CD1c-positive myeloid dendritic cell (primary cell): ENCODE results near the gene PDK3.

Source experiments
- DNase-seq: peaks from one replicate; pipeline ENCODE4 v3.0.0-alpha.2; 2016; ENCODE audit errors: extremely low spot score

Gene PDK3

DNA sequence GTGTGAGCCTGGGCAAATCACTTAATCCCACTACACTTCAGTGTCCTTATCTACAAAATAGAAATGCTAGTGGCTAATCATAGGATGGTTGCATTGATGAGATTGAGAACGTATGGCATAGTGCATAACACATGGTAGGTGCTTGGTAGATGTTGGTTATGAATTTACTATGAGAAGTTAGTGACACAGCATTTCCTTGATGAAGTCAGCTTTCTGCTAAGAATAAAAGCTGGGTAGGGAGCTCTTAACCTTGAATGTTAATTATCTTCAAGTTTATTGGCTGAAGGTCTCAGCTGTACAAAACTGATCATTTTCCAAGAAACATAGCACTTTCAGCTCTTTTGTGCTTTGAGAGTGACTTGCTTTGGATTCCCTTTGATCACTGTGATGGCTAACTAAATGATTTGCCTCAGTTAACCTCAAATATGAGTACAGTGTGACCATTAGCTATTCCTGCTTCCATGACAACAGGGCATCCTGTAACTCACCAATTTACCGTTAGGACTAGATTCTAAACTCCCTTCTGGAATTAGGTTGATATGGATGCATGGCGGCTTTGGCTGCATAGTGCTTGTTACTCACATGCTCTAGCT, 17.8 kb downstream of the PDK3 start:
- no peak for DNase-seq

DNA sequence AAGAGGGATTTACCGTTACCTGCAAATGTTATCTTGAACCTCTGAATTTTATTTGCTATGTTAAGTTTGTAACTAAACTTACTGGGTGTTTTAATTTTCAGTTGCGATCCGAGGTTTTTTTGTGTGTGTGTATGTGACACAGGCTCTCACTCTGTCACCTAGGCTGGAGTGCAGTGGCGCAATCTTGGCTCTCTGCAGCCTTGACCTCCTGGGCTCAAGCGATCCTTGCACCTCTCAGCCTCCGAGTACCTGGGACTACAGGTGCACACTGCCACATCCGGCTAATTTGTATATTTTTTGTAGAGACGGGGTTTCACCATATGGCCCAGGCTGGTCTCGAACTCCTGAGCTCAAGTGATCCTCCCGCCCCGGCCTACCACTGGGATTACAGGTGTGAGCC, 18.5 kb downstream of the PDK3 start:
- no peak for DNase-seq

DNA sequence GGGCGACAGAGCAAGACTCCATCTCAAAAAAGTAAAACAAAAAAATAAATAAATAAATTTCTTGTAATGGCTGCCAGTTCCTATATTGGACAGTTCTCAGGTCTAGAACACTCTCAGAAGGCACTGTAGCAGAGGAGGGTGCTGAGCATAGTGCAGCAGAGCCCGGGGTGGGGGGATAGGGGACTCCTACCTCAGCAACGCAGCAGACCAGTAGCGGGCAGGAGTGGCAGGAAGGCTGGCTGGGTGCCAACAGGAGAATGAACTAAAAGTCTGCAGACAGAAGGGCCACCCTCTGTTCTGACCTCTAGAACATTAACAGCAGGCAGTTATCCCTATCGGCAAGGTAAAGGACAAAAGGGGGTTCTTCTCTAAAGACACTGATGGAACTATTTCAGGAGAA, 20.2 kb downstream of the PDK3 start:
- DNase-seq, result no peak

DNA sequence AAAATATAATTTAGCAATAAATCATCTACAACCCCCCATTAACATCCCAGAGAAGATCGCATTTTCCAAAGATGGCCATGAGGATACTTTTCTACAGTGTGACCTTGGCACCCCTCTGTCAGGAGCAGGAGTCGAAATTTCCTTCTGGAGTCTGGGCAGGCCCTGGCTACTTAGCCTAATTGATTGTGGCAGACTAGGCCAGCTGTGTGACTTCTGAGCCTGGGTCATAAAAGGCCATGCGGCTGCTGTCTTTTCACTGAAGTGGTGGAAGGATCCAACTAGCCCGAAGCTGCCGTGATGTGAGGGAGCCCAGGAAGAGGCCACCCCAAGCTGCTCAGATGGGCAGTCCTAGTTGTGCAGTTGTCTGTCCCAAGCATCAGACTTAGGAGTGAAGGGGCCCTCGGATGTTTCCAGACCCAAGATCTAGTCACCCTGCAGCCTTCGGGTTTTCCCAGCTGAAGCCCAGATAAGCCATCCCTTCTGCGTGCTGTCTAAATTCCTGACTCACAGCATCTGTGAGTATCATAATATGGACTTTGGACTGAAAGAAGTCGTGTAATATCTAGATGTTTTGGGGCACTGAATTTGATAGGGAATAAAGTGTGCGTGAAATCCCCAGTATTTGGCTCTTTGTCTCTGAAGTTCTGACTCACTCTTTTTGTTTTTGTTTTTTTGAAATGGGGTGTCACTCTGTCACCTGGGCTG, 21.0 kb downstream of the PDK3 start:
- DNase-seq, result no peak

DNA sequence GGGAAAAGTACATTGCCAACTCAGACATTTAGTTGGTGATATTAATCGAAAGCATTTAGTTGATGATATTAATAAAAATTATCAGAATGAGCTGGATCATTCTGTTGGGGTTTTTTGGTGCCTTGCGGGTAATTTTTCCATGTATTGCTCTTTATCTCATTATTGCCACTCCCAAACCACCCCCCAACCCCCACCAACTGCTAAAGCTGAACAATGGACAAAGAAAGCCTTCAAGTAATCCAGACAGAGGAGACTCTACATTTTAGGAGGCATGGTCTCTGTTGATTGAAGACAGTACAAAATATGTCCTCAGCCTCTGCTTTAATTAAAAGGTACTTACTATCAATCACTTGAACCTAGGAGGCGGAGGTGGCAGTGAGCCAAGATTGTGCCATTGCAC, 22.5 kb downstream of the PDK3 start:
- no peak for DNase-seq

DNA sequence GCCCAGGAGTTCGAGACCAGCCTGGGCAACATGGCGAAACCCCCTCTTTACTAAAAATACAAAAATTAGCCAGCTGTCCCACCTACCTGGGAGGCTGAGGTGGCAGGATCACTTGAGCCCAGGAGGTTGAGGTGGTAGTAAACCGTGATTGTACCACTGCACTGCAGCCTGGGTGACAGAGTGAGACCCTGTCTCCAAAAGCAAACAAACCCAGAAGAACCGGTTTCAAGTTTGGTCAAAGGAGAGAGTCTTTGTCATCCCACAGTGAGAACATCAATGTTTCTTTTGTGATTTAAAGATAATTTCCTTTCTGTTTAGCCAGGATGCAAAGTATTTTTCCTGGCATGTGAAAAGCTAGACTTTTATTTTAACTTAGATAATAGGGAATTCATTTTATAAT, 26.7 kb downstream of the PDK3 start:
- no peak for DNase-seq

DNA sequence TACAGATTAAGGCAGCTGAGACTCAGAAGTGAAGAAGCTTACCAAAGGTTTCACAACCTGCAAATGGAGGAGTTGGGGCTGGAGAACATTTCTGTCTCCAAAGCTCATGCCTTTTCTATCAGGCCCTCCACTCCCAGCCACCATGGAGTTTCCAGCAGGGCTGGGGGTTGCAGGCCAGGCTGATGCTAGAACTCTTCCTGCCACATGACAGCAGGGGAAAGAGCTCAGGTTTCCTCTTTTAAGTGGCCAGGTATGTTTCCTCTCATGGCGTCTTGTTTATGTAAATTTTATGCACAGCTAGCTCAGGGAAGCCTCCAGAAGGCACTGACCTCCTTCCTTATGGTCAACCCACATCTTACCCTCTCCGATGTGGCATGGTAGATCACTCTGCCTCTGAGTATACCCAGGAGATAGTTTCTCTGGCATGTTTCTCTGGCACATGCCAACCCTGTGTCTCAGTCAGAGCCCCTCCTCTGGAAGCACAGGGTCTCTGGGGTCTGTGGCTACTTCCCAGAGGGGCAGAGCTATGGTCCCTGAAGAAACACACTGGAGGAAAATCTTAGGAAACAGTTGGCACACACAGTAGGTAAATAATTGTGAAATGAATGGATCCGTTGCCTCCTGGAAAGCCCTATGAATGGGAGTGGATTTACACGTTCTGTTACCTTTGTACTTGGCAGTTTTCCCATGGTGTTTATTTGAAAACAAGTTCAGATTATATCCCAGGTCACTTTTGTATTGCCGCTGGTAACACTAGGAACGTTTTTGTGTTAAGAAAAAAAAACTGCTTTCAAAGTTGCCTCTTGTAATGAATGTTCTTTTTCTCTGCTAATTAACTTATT, 28.9 kb downstream of the PDK3 start:
- DNase-seq, result no peak

DNA sequence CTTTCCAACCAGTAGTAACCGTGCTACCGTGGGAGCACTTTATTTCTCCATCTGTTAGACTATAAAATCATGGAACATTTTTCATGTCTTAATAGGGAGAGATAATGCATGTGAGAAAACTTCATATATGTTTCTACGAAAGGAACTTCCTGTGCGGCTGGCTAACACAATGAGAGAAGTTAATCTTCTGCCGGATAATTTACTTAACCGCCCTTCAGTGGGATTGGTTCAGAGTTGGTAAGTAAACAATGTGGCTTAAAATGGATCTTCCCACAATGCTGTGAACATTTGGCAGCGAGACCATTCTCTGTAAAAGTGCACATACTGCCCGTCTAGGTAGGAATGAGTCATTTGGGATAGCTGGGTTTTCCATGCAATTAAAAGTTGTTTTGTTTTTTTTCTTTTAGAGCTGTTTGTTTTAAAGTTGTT, 29.6 kb downstream of the PDK3 start:
- no peak for DNase-seq

DNA sequence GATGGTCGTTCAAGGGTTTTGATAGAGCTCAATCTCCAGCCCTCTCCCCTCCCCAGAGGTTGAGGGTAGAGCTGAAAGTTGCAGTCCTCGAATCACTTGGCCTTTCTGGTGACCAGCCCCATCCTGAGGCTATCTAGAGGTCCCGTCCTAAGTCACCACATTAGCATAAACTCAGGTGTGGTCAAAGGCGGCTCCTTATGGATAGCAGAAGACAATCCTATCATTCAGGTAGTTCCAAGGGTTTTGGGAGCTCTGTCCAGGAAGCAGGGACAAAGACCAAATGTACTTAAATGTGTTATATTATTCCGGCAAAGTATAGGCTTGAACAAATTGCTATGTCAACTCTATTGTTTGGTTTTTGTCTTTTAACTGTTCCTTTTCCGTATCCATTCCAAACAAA, 30.6 kb downstream of the PDK3 start:
- no peak for DNase-seq

DNA sequence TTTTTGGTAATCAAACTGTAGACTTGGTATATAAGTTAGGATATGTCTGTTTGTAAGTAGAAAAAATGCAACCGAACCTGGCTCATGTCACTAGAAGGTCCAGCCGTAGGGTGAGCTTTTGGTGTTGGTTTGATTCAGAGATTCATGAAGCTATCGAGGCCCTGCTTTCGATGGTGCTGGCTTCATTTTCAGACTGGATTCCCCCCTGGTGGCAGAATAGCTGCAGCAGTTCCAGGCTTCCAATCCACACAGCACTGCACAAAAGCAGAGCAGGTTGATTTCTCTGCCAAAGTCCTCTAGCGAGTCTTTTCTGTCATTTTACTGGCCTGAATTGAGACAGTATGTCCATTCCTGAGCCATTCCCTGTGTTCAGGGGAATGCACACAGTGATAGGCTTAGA, 33.1 kb downstream of the PDK3 start:
- DNase-seq, result no peak

DNA sequence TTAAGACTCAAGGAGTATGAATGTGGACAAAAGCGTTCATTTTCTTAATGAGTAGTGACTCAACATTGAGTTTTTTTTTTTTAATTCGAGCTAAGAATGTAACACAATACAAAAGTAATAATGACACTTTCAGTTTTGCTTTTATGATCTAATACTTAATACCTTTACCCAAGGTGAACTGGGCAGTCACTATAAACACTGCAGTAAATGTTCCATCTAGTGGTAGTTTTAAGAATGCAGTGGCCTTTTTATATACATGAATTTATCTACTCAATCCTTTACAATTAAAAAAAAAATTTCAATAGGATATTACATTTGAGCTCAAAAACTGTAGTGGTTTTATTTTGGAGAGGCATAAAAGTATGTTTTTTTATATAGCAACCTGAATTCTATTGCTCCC, 33.9 kb downstream of the PDK3 start:
- DNase-seq, result peak; percentile 20

DNA sequence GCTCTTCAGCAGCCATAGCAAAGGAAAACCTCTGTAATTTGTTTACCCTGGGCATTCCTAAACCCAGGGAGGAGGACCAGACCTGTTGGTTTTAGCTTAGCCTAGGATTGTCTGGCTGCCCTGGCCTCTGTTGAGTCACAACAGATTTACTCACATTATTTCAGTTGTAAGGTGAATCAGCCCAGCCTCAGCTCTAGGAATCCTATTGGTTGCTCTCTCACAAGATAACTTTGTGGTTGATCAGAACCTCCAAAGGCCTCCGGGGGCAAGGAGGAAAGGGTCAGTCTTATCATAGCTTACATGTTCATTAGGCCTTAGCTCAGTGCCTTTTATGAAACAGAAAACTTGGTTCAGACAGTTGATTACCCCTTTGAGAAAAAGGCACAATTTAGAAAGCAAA, 41.0 kb downstream of the PDK3 start:
- DNase-seq, result no peak

DNA sequence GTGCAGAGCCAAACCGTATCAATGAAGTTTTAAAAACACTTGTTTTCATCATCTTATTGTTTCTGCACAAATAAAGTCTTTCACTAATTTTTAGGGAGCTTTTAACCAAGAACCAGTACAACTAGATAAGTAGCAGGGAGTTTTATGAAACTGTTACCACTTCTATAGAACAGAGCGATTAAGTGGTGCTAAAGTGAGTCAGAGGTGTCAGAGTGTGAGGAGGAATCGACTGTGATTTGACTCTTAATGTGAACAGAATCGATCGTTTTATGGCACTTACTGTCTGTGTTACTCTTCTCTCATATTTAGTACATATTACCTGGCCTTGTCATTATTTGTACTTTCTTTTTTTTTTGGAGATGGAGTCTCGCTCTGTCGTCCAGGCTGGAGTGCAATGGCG, 43.3 kb downstream of the PDK3 start:
- DNase-seq, result no peak

DNA sequence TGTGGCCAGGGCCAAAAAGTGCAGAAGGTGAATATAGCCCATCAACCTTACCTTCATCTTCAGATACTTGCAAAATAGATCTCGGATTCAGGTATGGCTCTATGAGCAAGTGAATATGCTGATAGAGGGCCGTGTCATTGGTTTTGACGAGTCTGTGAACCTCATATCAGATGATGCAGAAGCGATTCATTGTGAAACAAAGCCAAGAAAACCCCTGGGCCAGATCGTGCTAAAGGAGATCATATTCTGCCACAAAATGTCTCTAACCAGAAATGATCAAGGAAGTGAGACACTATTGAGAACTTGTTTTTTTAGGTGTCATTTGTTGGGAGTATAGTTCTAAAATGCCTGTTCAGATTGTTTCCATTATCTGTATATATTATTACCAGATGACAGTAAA, 48.3 kb downstream of the PDK3 start:
- DNase-seq, result no peak

DNA sequence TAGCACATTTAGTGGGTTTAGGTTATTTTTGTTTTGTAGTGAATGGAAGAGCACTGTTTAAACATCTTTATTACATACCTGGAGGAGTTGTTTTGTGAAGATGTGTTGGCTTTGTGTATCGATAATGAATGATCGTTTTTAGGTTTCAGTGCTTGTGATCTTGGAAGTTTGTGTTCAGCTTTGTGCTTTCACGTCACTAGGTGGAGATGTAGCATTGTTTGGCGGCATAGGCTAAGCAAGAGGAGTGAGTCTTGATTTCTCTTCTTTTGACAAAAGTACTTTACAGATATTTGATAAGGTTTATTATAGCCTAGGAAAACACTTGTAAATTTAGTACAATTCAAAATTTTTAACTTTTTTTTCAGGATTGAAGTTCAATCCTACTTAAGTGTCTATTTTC, 50.4 kb downstream of the PDK3 start:
- DNase-seq, result no peak

DNA sequence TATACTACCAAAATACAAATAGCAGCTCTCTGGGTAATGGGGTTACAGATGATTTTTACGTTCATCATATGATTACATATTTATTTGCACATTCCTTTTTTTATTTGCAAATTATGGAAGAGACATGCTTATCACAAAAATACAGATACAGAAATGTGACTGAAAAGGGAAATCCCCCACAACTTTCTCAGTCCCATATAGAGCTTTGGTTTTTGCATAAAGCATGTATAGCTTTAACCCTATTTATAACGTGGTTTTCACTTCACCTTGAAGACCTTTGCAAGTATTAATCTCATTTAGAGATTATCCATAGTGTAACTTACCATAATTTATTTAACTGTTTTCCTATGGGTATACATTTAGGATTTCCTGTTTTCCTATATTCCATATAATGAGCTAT, 55.4 kb downstream of the PDK3 start:
- DNase-seq, result no peak

DNA sequence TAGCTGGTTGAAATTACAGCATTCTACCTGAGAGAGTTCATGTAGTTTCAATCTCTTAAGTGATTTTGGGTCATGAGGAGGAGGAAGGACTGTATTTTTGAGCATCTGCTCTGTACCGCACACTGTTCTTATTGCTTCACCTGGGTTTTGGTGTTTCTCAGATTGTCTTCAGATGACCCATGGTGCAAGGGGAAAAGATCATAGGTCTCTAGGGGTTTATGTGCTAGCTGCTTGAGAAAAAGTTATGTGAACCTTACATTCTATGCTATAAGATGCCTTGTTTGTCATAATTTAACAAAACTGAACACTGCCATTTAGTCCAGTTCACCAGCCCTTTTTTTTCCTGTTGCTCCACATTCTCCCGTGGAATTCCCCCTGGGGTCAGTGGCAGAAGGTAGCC, 60.4 kb downstream of the PDK3 start:
- no peak for DNase-seq

DNA sequence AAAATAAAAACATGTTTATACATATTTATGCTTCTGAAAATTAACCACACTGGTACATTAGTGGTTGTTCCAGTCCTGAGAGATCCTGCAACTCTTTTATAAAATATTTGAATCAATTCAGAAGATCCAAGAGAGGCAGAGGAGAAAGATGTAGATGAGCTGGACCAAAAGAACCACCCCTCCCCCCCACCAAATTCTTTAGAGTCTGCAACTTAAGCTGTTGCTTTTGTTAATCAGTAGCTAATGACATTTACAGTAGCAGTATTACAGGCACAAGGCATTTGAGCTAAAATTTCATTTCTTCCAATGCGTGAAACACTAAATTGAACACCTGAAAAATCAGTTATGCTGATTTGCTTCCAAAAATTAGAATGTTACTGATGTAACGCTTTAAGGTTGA, 61.5 kb downstream of the PDK3 start:
- no peak for DNase-seq

DNA sequence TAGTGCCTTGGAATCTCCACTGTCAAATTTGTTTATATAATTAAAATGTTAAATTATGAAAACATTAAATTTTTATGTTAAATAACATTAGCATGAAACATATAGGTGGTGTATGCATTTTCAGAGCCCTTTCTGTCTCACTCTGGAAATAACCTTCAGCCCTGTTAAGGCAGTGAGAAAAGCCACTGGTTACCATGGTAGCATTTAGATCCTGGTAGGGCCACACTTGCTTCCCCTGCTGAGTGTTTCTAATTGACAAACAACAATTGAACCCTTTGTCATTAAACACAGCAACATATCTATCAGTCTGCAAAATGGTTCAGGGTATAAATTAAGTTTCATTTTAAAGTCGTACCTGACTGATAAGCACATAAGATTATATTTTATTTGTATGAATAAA, 63.5 kb downstream of the PDK3 start:
- DNase-seq, result no peak

DNA sequence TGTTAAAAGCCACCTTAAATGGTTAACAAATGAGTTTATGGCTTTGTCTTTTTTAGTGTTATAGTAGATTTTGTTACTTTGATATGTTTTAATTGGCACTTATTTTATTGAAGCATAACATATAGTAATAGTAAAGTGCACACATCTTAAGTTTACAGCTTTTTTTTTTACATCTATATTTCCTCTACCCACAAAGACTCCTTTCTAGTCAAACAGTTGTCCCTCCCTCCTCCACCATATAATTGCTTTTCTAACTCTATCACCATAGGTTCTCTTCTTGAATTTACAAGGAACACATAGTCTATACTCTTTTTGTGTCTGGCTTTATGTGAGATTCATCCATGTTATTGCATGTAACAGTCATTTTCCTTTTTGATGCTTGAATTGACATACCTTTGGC, 71.5 kb downstream of the PDK3 start:
- DNase-seq, result no peak

DNA sequence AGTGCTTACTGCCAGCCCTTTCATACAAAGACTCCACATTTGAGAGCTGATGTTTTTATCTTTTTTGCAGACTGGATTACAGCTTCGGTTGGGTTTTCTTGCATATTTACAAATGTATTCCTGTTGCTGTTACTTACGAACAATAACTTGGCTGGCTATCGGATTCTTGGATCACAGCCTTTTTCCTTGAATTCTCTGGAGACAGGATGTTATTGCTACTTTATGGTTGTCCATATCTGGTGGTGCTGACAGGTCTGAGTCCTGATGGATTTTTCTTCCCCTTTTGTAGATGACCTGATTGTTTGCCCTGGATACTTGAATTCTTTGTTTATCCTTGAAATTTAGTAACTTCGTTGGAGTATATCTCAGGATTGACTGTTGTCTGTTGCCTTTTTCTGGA, 77.7 kb downstream of the PDK3 start:
- no peak for DNase-seq

DNA sequence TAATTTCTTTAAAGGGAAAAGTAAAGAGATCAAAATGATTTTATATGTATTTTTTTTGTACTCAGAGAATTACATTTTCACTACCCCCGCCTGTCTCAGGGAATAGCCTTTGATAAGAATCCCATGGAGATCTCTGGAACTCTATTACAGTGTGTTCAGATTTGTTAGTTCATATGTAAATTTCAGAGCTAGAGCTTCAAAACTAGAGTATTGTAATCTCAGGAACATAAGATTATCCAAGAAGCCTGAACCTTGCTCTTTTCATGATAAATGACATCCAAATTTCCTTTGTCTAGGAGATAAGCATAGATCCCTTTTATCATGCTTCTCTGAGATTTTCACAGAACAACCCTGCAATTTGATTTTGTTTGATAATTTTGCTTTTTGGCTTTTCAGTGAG, 82.9 kb downstream of the PDK3 start:
- DNase-seq, result no peak

DNA sequence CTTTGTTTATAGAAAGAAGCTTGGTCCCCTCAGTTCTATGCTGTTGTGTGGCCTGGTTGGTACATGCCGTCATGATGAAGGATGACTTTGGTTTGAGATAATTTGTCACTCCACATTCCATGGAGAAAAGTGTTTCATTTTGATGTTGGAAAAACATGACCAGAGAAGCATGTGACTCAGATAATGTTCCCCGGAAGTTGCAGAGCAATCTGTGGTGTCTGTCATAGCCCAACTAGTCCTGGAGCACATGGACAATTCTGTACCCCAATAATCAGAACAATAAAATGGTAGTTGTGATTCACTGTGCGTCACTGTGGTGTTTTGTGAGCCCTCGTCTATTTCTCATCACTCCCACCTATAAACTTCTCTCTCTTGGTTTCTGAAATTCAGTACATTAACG, 85.1 kb downstream of the PDK3 start:
- no peak for DNase-seq
